ENCODE measurements around the gene FBXO31. TPM values are rescaled to one million over a fixed set of nuclear protein-coding genes. Genes with fewer than 3 reads are reported as not detected.

Gene FBXO31
- total and polyA plus RNA-seq, 9 donors = 25.0 to 74.5 (median 54.5) TPM

- no peaks in the 10 kb centered on the region for H3K9me3 ChIP-seq
- H3K4me1 ChIP-seq (ENCODE audit: insufficient read depth) = no peaks in the 10 kb centered on the region
- H3K4me3 ChIP-seq = peak overlapping the region; percentile 87
- WGBS, 3 donors = 84 to 91% (median 90%) methylated on average over 4 of the region's 4 CpGs
- H3K27ac ChIP-seq = peak overlapping the region; percentile 87 to 88
- intact Hi-C loops (cut with DNase I) = loop anchor here in 1 of 4 donors (5.0 kb wide), 1 partner anchor 76 kb away; the partner anchor contains the start of gene MAP1LC3B
- no peaks in the 10 kb centered on the region for H3K36me3 ChIP-seq
- peak in 2 of 5 donors; percentile 27 to 35 for DNase-seq
- no peaks in the 10 kb centered on the region for H3K27me3 ChIP-seq
- no peak for TF ChIP-seq POLR2A (IDR thresholded peaks at IDR 0.05)
- TF ChIP-seq EP300 (IDR thresholded peaks at IDR 0.05) = no peak
- TF ChIP-seq CTCF (IDR thresholded peaks at IDR 0.05) = no peak
These were observed 67.1 kb downstream of the FBXO31 start for GRCh38 chr16:87316450-87316922.

- peak in 1 of 5 donors; percentile 31 for DNase-seq
- H3K27ac ChIP-seq = no peak overlapping the region
- no peak for TF ChIP-seq CTCF (IDR thresholded peaks at IDR 0.05)
- TF ChIP-seq EP300 (IDR thresholded peaks at IDR 0.05) = no peak
- TF ChIP-seq POLR2A (IDR thresholded peaks at IDR 0.05) = no peak
- H3K4me3 ChIP-seq = no peak overlapping the region
- WGBS, 3 donors = 75 to 80% (median 76%) methylated on average over 10 of the region's 10 CpGs
- intact Hi-C loops (cut with DNase I) = loop anchor here in 1 of 4 donors (5.0 kb wide), 1 partner anchor 77 kb away; the partner anchor contains the start of gene MAP1LC3B
- H3K4me1 ChIP-seq (ENCODE audit: insufficient read depth) = no peaks in the 10 kb centered on the region
- H3K36me3 ChIP-seq = no peaks in the 10 kb centered on the region
- no peaks in the 10 kb centered on the region for H3K9me3 ChIP-seq
- no peaks in the 10 kb centered on the region for H3K27me3 ChIP-seq
These were observed 68.6 kb downstream of the FBXO31 start for GRCh38 chr16:87314990-87315420.

- no peak for DNase-seq
- Histone ChIP-seq H3K36me3 (no peaks in the 10 kb centered on the region), H3K27me3 (no peaks in the 10 kb centered on the region), H3K4me3 (no peak overlapping the region), H3K27ac (no peak overlapping the region), H3K9me3 (no peaks in the 10 kb centered on the region), H3K4me1 (ENCODE audit: insufficient read depth) (no peaks in the 10 kb centered on the region)
- intact Hi-C loops (cut with DNase I) = no loop called here
- 69 to 70% (median 70%) methylated on average over 7 of the region's 7 CpGs for WGBS, 3 donors
- TF ChIP-seq CTCF (IDR thresholded peaks at IDR 0.05) (no peak), POLR2A (IDR thresholded peaks at IDR 0.05) (no peak), EP300 (IDR thresholded peaks at IDR 0.05) (no peak)
These were observed 71.6 kb downstream of the FBXO31 start for GRCh38 chr16:87312008-87312407.

GRCh38 chr16:87311387-87311786, 72.2 kb downstream of the FBXO31 start:
- no peaks in the 10 kb centered on the region for H3K9me3 ChIP-seq
- no peak overlapping the region for H3K27ac ChIP-seq
- no peak overlapping the region for H3K4me3 ChIP-seq
- DNase-seq = no peak
- no peaks in the 10 kb centered on the region for H3K36me3 ChIP-seq
- TF ChIP-seq EP300 (IDR thresholded peaks at IDR 0.05) = no peak
- no peak for TF ChIP-seq CTCF (IDR thresholded peaks at IDR 0.05)
- no peak for TF ChIP-seq POLR2A (IDR thresholded peaks at IDR 0.05)
- H3K4me1 ChIP-seq (ENCODE audit: insufficient read depth) = no peaks in the 10 kb centered on the region
- 92 to 93% (median 92%) methylated on average over 5 of the region's 5 CpGs for WGBS, 3 donors
- H3K27me3 ChIP-seq = no peaks in the 10 kb centered on the region
- intact Hi-C loops (cut with DNase I) = no loop called here

Measured in ovary (tissue), 9 donors.